ENCODE results near the gene CDK3. TPM values are rescaled to one million over a fixed set of nuclear protein-coding genes. Genes with fewer than 3 reads are reported as not detected.

The CDK3 gene
- total RNA-seq, 4 donors from 2014 or later, result 2.4 to 6.6 (median 3.6) TPM

- 76 to 82% methylated on average over 9 to 17 of the region's 20 CpGs for WGBS, 2 donors
- H3K4me3 ChIP-seq, result no peak overlapping the region
- intact Hi-C loops (cut with DNase I), result no loop called here
- no peaks in the 10 kb centered on the region for H3K27me3 ChIP-seq
- no peaks in the 10 kb centered on the region for H3K9me3 ChIP-seq
- peaks cover 10 to 43% (median 10%) of the 10 kb centered on the region in 3 donors for H3K4me1 ChIP-seq
- H3K36me3 ChIP-seq, result no peaks in the 10 kb centered on the region
- TF ChIP-seq CTCF (IDR thresholded peaks at IDR 0.05), result no peak
- TF ChIP-seq POLR2A (IDR thresholded peaks at IDR 0.05), result no peak
- no peak overlapping the region for H3K27ac ChIP-seq
- DNase-seq, result no peak
These were observed 31.6 kb downstream of the CDK3 start for GRCh38 chr17:76032073-76032779.

GRCh38 chr17:76032780-76033108, 32.1 kb downstream of the CDK3 start:
- Histone ChIP-seq H3K4me3 (no peak overlapping the region), H3K36me3 (peaks cover 0 to 2% (median 0%) of the 10 kb centered on the region in 3 donors), H3K4me1 (peaks cover 10 to 39% (median 10%) of the 10 kb centered on the region in 3 donors), H3K27me3 (no peaks in the 10 kb centered on the region), H3K9me3 (no peaks in the 10 kb centered on the region), H3K27ac (no peak overlapping the region)
- WGBS, 2 donors, result 83 to 90% methylated on average over 3 to 5 of the region's 5 CpGs
- intact Hi-C loops (cut with DNase I), result no loop called here
- TF ChIP-seq CTCF (IDR thresholded peaks at IDR 0.05), result no peak
- TF ChIP-seq POLR2A (IDR thresholded peaks at IDR 0.05), result no peak
- DNase-seq, result no peak

GRCh38 chr17:76033139-76033538, 32.5 kb downstream of the CDK3 start:
- H3K9me3 ChIP-seq, result no peaks in the 10 kb centered on the region
- H3K27ac ChIP-seq, result no peak overlapping the region
- H3K4me3 ChIP-seq, result no peak overlapping the region
- no peaks in the 10 kb centered on the region for H3K27me3 ChIP-seq
- intact Hi-C loops (cut with DNase I), result no loop called here
- DNase-seq, result no peak
- H3K36me3 ChIP-seq, result peaks cover 0 to 6% (median 0%) of the 10 kb centered on the region in 3 donors
- no peak for TF ChIP-seq POLR2A (IDR thresholded peaks at IDR 0.05)
- no peak for TF ChIP-seq CTCF (IDR thresholded peaks at IDR 0.05)
- 92 to 93% methylated on average over 2 to 3 of the region's 6 CpGs for WGBS, 2 donors
- H3K4me1 ChIP-seq, result peaks cover 7 to 35% (median 10%) of the 10 kb centered on the region in 3 donors

- Histone ChIP-seq H3K9me3 (no peaks in the 10 kb centered on the region), H3K4me3 (no peak overlapping the region), H3K27ac (no peak overlapping the region), H3K27me3 (no peaks in the 10 kb centered on the region), H3K36me3 (peaks cover 2 to 22% (median 9%) of the 10 kb centered on the region in 3 donors), H3K4me1 (peaks cover under 1 to 20% (median 3%) of the 10 kb centered on the region in 3 donors)
- no peak for TF ChIP-seq POLR2A (IDR thresholded peaks at IDR 0.05)
- no peak for TF ChIP-seq CTCF (IDR thresholded peaks at IDR 0.05)
- WGBS, 2 donors, result 84 to 86% methylated on average over 6 to 12 of the region's 13 CpGs
- intact Hi-C loops (cut with DNase I), result no loop called here
- no peak for DNase-seq
These were observed 34.0 kb downstream of the CDK3 start for GRCh38 chr17:76034428-76035350.

All from esophagus squamous epithelium (tissue), 5 donors.